ENCODE measurements around the gene RNF224. TPM values are rescaled to one million over a fixed set of nuclear protein-coding genes. Genes with fewer than 3 reads are reported as not detected.
A peak's percentile ranks its signal among the peaks of the same experiment; 100 is the strongest.

RNF224 gene
- total and polyA plus RNA-seq, 2 of the 13 experiments (the other 11 are each of a cell fraction or from before 2014, with no cell fraction given), result 0.09 TPM; not detected in 1

- TF ChIP-seq SRSF4 (IDR thresholded peaks at IDR 0.05; ENCODE audit: low read depth, low read length, poor library complexity, severe bottlenecking) (no peak), ZFP41 (CRISPR knock-in tag; IDR thresholded peaks at IDR 0.05; ENCODE audit: borderline replicate concordance) (no peak), ZFX (CRISPR knock-in tag; IDR thresholded peaks at IDR 0.05; ENCODE audit: low read depth) (no peak), HES4 (CRISPR knock-in tag; IDR thresholded peaks at IDR 0.05; ENCODE audit: borderline replicate concordance) (no peak; the same call in 1 of the 2 replicates), DRAP1 (CRISPR knock-in tag; IDR thresholded peaks at IDR 0.05) (peak; percentile 97), E2F2 (CRISPR knock-in tag; IDR thresholded peaks at IDR 0.05; ENCODE audit: borderline replicate concordance) (peak; percentile 86; the same call in 1 of the 2 replicates), ZNF646 (CRISPR knock-in tag; IDR thresholded peaks at IDR 0.05) (no peak), ZNF878 (CRISPR knock-in tag; IDR thresholded peaks at IDR 0.05) (no peak), HMGXB4 (CRISPR knock-in tag; IDR thresholded peaks at IDR 0.05; ENCODE audit: borderline replicate concordance in 1 of 2, low read depth in 1 of 2) (no peak; a peak in 1 of 4 replicates), PTBP1 (IDR thresholded peaks at IDR 0.05; ENCODE audit: low read depth, low read length, poor library complexity, severe bottlenecking) (no peak), ZNF619 (CRISPR knock-in tag; IDR thresholded peaks at IDR 0.05) (no peak), KLF12 (CRISPR knock-in tag; IDR thresholded peaks at IDR 0.05; ENCODE audit: borderline replicate concordance) (0 out of 2 replicates have a peak, but pooled peaks have one; percentile 17), TAF15 (IDR thresholded peaks at IDR 0.05; ENCODE audit: low read depth, low read length, poor library complexity, severe bottlenecking) (no peak), ZSCAN31 (CRISPR knock-in tag; IDR thresholded peaks at IDR 0.05; ENCODE audit: low read depth) (no peak; the same call in 1 of the 2 replicates), ZNF572 (CRISPR knock-in tag; IDR thresholded peaks at IDR 0.05) (no peak), RBFOX2 (IDR thresholded peaks at IDR 0.05; ENCODE audit: low read depth, low read length) (peak; percentile 87)
These were observed 13.7 kb downstream of the RNF224 start, which contains the start of gene TUBB4B (continued) for GRCh38 chr9:137240841-137241489.
